ENCODE data around the gene DUSP1. TPM values are rescaled to one million over a fixed set of nuclear protein-coding genes. Genes with fewer than 3 reads are reported as not detected.

DUSP1 gene
- total RNA-seq, 1 donor from 2014 or later: 2,876 TPM

GRCh38 chr5:172771439-172772111 lies 580 bp upstream of the DUSP1 start:
- intact Hi-C loops (cut with DNase I): loop anchor here (2.0 to 5.0 kb wide), 3 partner anchors 23 to 101 kb away; no protein-coding TSS in a partner anchor
- no peaks in the 10 kb centered on the region for H3K9me3 ChIP-seq
- peak overlapping the region; percentile 98 for H3K27ac ChIP-seq
- TF ChIP-seq POLR2A (IDR thresholded peaks at IDR 0.05): no peak
- TF ChIP-seq POLR2AphosphoS5 (IDR thresholded peaks at IDR 0.05; ENCODE audit: insufficient read depth in 1 of 2, low read depth in 1 of 2): no peak
- TF ChIP-seq CTCF (IDR thresholded peaks at IDR 0.05): no peak
- peaks cover 73% of the 10 kb centered on the region for H3K4me1 ChIP-seq
- peaks cover 11 to 33% of the 10 kb centered on the region in 2 donors for H3K36me3 ChIP-seq
- peak overlapping the region; percentile 91 to 99 for H3K4me3 ChIP-seq
- no peak for DNase-seq (ENCODE audit: extremely low spot score in 2 of 2)
- H3K27me3 ChIP-seq: no peaks in the 10 kb centered on the region

GRCh38 chr5:172770374-172770674 lies 671 bp downstream of the DUSP1 start:
- Histone ChIP-seq H3K27me3 (no peaks in the 10 kb centered on the region), H3K4me1 (peaks cover 71% of the 10 kb centered on the region), H3K27ac (peak overlapping the region; percentile 98), H3K9me3 (no peaks in the 10 kb centered on the region), H3K4me3 (peak overlapping the region; percentile 91 to 99), H3K36me3 (peaks cover 11 to 33% of the 10 kb centered on the region in 2 donors)
- intact Hi-C loops (cut with DNase I): loop anchor here (2.0 to 5.0 kb wide), 2 partner anchors 54 to 102 kb away; no protein-coding TSS in a partner anchor
- DNase-seq (ENCODE audit: extremely low spot score in 2 of 2): no peak
- TF ChIP-seq POLR2A (IDR thresholded peaks at IDR 0.05) (peak in 1 of 2 donors; percentile 18), POLR2AphosphoS5 (IDR thresholded peaks at IDR 0.05; ENCODE audit: insufficient read depth in 1 of 2, low read depth in 1 of 2) (no peak)

GRCh38 chr5:172769616-172770373 lies 1.2 kb downstream of the DUSP1 start:
- Histone ChIP-seq H3K27ac (peak overlapping the region; percentile 98), H3K27me3 (no peaks in the 10 kb centered on the region), H3K4me1 (peaks cover 69% of the 10 kb centered on the region), H3K36me3 (peaks cover 11 to 33% of the 10 kb centered on the region in 2 donors), H3K4me3 (peak overlapping the region; percentile 91 to 99), H3K9me3 (no peaks in the 10 kb centered on the region)
- no peak for DNase-seq (ENCODE audit: extremely low spot score in 2 of 2)
- peak in 1 of 2 donors; percentile 1 for TF ChIP-seq POLR2A (IDR thresholded peaks at IDR 0.05)
- peak in 1 of 2 donors; percentile 57 for TF ChIP-seq POLR2AphosphoS5 (IDR thresholded peaks at IDR 0.05; ENCODE audit: insufficient read depth in 1 of 2, low read depth in 1 of 2)
- TF ChIP-seq CTCF (IDR thresholded peaks at IDR 0.05): no peak
- intact Hi-C loops (cut with DNase I): loop anchor here (2.0 to 5.0 kb wide), 4 partner anchors 37 to 133 kb away; no protein-coding TSS in a partner anchor

GRCh38 chr5:172769342-172769615 lies 1.7 kb downstream of the DUSP1 start:
- H3K36me3 ChIP-seq: peaks cover 11 to 33% of the 10 kb centered on the region in 2 donors
- no peaks in the 10 kb centered on the region for H3K9me3 ChIP-seq
- H3K4me3 ChIP-seq: peak overlapping the region; percentile 91 to 99
- H3K27ac ChIP-seq: peak overlapping the region; percentile 98
- no peak for DNase-seq (ENCODE audit: extremely low spot score in 2 of 2)
- no peak for TF ChIP-seq POLR2A (IDR thresholded peaks at IDR 0.05)
- no peak for TF ChIP-seq POLR2AphosphoS5 (IDR thresholded peaks at IDR 0.05; ENCODE audit: insufficient read depth in 1 of 2, low read depth in 1 of 2)
- no peak for TF ChIP-seq CTCF (IDR thresholded peaks at IDR 0.05)
- peaks cover 68% of the 10 kb centered on the region for H3K4me1 ChIP-seq
- H3K27me3 ChIP-seq: no peaks in the 10 kb centered on the region
- intact Hi-C loops (cut with DNase I): loop anchor here (5.0 kb wide), 2 partner anchors 37 to 133 kb away; no protein-coding TSS in a partner anchor

- H3K4me1 ChIP-seq: peaks cover 63% of the 10 kb centered on the region
These were observed 2.2 kb downstream of the DUSP1 start for GRCh38 chr5:172768573-172769341.

More at GRCh38 chr5:172768573-172769341, 2.2 kb downstream of the DUSP1 start:
- no peaks in the 10 kb centered on the region for H3K27me3 ChIP-seq
- no peaks in the 10 kb centered on the region for H3K9me3 ChIP-seq
- intact Hi-C loops (cut with DNase I): loop anchor here (5.0 kb wide), 2 partner anchors 36 to 134 kb away; no protein-coding TSS in a partner anchor
- H3K27ac ChIP-seq: peak overlapping the region; percentile 98
- TF ChIP-seq CTCF (IDR thresholded peaks at IDR 0.05): no peak
- TF ChIP-seq POLR2A (IDR thresholded peaks at IDR 0.05): peak in 1 of 2 donors; percentile 31
- TF ChIP-seq POLR2AphosphoS5 (IDR thresholded peaks at IDR 0.05; ENCODE audit: insufficient read depth in 1 of 2, low read depth in 1 of 2): peak; percentile 28 to 97
- H3K36me3 ChIP-seq: peaks cover 11 to 33% of the 10 kb centered on the region in 2 donors
- DNase-seq (ENCODE audit: extremely low spot score in 2 of 2): no peak
- peak overlapping the region; percentile 91 to 99 for H3K4me3 ChIP-seq

Measured in vagina (tissue), 2 donors.